Astrocyte of the spinal cord (primary cell): ENCODE results near the gene GOLGA3.

Experiments used
- DNase-seq: peaks from one replicate; pipeline ENCODE4 v3.0.0; 2011; ENCODE audit warnings: low read depth, low spot score
- H3K4me3 ChIP-seq: 2 replicates; pipeline ENCODE4 v1.5.1; 2011; ENCODE audit warnings: low read depth, mild to moderate bottlenecking, low read length, moderate library complexity
- in situ Hi-C: cut with HindIII; loops from 2 replicates; pipeline ENCODE4 v1.10.0; 2017; ENCODE audit warnings: low sequenced_read_pairs
- TF ChIP-seq, protein P1 (sequence below): IDR thresholded peaks from 2 replicates; pipeline ENCODE4 v1.5.1; 2012; ENCODE audit warnings: low read depth, mild to moderate bottlenecking, low read length, inconsistent platforms

GOLGA3 gene

DNA sequence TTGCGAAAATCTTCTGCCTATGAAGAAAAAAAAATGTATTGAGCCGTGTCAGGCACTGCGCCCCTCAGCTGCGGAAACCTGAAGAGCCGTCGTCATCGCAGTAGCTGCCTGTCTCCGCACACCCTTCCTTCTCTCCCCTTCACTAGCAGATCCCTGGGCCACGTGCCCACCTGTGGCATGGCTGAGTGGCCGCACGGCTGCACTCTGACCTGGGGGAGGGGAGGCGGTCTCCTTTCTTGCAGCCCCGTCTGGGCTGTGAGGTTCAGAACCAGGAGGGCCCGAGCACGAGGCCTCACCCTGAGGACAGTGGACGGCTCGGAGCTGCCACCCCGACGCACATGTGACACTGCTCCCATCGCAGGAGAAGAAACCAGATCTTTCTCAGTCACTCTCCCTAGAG lies 93.2 kb downstream of the GOLGA3 start:
- in situ Hi-C loops: no loop called here
- no peak overlapping the region for H3K4me3 ChIP-seq
- no peak for DNase-seq
- TF ChIP-seq, protein P1, sequence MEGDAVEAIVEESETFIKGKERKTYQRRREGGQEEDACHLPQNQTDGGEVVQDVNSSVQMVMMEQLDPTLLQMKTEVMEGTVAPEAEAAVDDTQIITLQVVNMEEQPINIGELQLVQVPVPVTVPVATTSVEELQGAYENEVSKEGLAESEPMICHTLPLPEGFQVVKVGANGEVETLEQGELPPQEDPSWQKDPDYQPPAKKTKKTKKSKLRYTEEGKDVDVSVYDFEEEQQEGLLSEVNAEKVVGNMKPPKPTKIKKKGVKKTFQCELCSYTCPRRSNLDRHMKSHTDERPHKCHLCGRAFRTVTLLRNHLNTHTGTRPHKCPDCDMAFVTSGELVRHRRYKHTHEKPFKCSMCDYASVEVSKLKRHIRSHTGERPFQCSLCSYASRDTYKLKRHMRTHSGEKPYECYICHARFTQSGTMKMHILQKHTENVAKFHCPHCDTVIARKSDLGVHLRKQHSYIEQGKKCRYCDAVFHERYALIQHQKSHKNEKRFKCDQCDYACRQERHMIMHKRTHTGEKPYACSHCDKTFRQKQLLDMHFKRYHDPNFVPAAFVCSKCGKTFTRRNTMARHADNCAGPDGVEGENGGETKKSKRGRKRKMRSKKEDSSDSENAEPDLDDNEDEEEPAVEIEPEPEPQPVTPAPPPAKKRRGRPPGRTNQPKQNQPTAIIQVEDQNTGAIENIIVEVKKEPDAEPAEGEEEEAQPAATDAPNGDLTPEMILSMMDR: no peak

DNA sequence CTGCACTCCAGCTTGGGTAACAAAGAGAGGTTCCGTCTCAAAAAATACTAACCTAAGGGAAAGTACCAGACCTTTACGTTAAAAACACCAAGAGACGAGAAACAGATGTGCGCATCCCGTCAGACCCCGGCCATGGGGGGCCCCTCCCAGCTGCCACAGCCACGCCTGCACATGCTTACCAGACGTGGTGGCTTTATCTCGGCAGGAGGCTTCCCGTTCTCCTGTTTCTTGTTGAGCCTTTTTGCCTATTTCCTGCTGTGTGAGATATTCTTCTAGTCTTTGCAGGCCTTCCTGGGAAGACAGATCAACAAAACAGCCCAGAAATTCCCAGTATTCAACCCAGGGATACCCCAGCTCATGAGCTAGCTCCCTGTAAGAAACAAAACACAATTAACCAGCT lies 94.5 kb downstream of the GOLGA3 start:
- peak; percentile 87 for DNase-seq
- no peak overlapping the region for H3K4me3 ChIP-seq
- TF ChIP-seq, protein P1: no peak
- in situ Hi-C loops: no loop called here

DNA sequence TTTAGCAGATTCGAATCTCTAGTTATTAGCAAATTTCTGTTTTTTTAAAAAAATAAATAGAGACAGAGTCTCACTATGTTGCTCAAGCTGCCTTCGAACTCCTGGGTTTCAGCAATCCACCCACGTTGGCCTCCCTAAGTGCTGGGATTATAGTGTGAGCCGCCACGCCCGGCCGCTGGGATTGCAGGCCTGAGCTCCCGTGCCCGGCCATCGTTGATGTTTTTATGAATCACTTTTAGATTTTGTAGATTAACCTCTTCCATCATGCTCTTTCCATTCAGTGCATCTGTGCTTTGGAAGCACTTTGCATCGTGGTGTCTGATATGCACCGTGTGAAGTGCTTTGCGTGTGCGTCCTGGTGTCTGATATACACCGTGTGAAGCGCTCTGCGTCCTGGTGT lies 97.1 kb downstream of the GOLGA3 start:
- in situ Hi-C loops: no loop called here
- no peak for DNase-seq
- H3K4me3 ChIP-seq: no peak overlapping the region
- TF ChIP-seq, protein P1: no peak

DNA sequence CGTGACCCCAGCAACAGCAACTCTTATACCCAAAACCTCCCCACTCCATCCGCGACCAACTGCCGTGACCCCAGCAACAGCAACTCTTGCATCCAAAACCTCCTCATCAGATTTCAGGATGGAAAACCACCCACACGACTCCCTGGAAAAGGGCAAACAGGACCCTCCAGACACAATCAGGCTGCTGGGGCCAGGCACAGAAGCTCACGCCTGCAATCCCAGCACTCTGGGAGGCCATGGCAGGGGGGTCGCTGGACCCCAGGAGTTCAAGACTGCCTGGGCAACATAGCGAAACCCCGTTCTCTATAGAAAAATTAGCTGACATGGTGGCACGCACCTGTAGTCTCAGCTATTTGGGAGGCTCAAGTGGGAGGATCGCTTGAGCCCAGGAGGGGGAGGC lies 98.3 kb downstream of the GOLGA3 start:
- no peak for DNase-seq
- TF ChIP-seq, protein P1: no peak
- H3K4me3 ChIP-seq: no peak overlapping the region
- in situ Hi-C loops: no loop called here

DNA sequence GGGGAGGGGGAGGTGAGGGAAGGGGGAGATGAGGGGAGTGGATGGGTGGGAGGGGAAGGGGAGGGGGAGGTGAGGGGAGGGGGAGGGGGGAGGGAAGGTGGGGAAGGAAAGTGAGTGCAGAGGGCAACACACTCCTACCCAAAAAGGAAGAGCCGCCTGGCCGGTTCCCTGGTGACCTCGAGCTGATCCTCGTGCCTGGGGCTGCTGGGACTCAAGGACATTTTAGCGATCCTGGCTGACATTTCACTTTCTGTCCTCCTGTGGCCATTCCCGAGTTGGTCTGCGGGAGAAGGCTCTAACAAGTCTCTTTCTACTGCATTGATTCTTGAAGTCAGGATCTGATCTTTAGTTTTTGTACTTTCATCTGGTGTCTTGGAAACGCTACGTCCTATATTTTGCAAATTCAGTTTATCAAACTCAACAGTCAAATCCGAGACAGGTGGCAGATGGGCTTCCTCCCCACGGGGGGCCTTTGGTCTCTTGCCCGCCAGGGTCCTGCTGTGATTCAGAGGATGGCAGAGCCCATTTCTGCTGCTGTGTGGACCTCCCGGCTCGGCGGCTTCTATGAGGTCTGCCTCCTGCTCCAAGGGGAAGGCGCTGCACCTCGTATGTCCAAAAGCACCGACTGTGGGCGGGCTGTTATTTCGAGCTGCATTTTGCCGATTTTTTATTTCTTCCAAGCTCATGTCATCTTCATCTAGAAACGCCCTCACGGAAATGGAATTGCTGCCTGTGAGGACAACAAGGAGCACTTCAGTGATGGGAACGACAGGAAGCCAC lies 98.9 kb downstream of the GOLGA3 start:
- no peak for DNase-seq
- H3K4me3 ChIP-seq: no peak overlapping the region
- in situ Hi-C loops: no loop called here
- TF ChIP-seq, protein P1: no peak

DNA sequence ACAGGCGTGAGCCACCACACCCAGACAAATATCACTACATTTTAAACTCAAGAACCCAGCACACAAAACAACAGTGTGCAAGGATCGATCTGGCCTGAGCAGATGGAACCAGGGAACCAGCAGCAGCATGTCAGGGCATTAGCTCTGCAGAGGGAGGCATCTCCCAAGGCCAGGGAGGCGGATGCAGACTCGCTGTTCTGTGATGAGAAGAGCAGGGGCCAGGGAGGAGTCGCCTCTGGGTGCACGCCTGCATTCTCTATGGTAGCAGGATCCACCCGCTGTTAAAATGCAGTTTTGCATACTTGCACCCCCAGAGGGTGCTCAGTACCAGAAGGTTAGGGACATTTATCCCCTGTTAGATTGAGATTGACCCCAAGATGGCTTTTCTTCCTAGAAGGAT lies 100.2 kb downstream of the GOLGA3 start:
- TF ChIP-seq, protein P1: no peak
- in situ Hi-C loops: no loop called here
- no peak overlapping the region for H3K4me3 ChIP-seq
- no peak for DNase-seq
